Muscle of arm (tissue), 12 donors: ENCODE data around the gene NOXO1. TPM values are rescaled to one million over a fixed set of nuclear protein-coding genes. Genes with fewer than 3 reads are reported as not detected.

Experiments
- DNase-seq: peaks from one replicate; pipeline ENCODE4 v3.0.0-alpha.2; 2013
- polyA plus RNA-seq, 12 donors: library from polyadenylated mRNA; unstranded; fragments of 120-200 nt; gene quantifications; one replicate each; pipeline ENCODE4 v1.2.1, GENCODE V29; 2013; ENCODE audit not compliant: insufficient read length in 12 of 12

The NOXO1 gene
- polyA plus RNA-seq, 12 donors: 0.38 to 1.4 (median 0.74) TPM; not detected in 3

DNA sequence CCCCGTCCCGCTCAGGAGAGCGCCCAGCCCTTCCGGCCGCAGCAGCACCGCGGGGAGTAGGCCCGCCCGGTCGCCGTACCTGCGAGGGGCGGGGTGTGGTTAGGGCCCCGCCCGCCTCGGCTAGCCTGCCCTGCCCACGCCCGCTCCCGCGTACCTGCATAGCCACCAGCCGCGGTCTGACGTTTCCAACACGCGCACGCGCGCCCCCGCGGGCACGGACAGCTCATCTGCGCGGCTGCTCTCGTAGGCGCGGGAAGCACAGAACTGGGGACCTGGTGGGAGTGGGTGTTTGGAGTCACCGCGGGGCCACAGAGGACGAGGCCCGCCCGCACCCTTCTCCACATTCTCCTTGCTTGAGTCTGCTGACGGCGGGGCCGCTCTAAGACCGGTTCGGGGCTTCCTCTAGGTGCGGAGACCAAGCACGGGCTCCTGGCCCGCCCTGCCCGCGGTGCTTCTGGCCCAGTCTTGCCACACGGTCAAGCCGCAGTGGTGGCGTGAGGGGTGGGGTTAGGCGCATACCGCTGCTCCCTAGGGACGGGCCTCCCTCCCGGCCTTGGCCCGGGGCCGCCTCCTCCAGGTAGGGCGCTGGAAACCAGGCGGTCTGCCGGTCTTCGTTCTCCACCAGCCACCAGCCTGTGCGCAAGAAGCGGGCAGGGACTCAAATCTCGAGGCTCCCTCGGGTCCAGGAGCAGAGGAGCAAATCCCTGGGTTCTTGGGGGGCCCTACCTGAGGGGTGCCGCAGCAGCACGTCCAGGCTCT, 1.8 kb downstream of the NOXO1 start:
- DNase-seq: no peak

GRCh38 chr16:1978476-1979120, 2.7 kb downstream of the NOXO1 start:
- DNase-seq: no peak

- no peak for DNase-seq
Observed at GRCh38 chr16:1977875-1978268, 3.4 kb downstream of the NOXO1 start.

GRCh38 chr16:1976951-1977874, 4.1 kb downstream of the NOXO1 start:
- no peak for DNase-seq

DNA sequence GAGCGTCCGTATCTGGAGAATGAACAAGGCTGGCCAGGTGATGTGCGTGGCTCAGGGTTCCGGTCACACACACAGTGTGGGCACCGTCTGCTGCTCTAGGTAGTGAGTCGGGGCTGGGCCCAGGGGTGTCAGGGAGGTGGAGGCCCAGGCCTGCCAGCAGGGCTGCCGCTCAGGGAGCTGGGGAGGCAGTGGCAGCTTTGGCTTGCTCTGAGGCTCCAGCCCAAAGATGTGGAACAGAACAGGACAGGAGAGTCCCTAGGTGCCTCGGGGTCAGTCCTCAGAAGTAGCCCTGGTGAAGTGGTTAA, 5.1 kb downstream of the NOXO1 start:
- DNase-seq: no peak

DNA sequence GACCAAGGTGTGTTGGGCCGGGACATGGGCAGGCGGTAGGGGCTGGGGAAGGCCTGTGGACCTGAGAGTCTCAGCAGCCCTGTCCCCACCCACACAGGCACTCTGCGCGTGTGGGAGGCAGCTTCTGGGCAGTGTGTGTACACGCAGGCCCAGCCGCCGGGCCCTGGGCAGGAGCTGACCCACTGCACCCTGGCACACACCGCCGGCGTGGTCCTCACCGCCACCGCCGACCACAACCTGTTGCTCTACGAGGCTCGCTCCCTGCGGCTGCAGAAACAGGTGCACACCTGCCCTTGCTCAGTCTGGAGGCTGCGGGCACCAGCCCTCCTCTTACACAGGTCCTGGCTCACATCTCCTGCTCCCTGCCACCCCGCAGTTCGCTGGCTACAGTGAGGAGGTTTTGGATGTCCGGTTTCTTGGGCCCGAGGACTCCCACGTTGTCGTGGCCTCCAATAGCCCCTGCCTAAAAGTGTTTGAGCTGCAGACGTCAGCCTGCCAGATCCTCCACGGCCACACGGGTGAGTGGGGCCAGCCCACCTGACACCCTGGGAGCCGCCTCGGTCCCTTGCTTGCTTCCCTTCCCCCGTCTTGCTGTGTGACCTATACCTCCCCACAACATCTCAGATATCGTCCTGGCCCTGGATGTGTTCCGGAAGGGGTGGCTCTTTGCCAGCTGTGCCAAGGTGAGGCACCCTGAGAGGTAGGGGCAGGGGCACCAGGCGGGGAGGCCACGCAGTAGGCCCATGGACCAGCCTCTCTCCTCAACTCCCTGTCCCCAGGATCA, 5.6 kb downstream of the NOXO1 start:
- DNase-seq: no peak

GRCh38 chr16:1974157-1975070, 6.9 kb downstream of the NOXO1 start:
- DNase-seq: no peak

- no peak for DNase-seq
Observed at GRCh38 chr16:1973461-1974156, 7.7 kb downstream of the NOXO1 start.

DNA sequence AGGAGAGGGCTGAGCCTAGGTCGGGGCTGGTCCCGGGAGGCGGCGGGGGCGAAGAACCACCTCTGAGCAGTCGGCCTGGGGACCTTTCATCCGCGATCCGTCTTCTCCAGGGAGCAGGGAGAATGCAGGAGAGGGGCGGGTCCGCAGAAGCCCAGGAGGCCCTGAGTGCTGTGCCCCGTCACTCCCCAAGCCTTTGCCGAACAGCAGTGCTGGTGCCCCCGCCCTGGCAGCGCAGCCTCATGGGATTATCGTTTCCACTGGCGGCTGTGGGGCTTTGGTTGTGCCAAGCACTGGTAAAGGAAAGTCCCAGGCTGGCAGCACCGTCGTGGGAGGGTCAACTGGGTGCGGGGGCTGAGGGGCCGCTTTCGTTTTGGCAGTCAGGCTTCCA, 8.8 kb downstream of the NOXO1 start:
- no peak for DNase-seq

- DNase-seq: peak; percentile 96
Observed at GRCh38 chr16:1971796-1972489, 9.3 kb downstream of the NOXO1 start, which contains the start of gene TBL3. Gene TBL3, plus strand, starts transcription at chr16:1972053. Its CDS starts 112 bp downstream, at chr16:1972165.

- DNase-seq: no peak
Observed at GRCh38 chr16:1968146-1968953, 12.9 kb downstream of the NOXO1 start.

- no peak for DNase-seq
Observed at GRCh38 chr16:1966460-1966859, 14.8 kb downstream of the NOXO1 start, which contains the start of gene RNF151. Gene RNF151, plus strand, starts transcription at chr16:1966856. Its CDS starts 26 bp downstream, at chr16:1966882.

DNA sequence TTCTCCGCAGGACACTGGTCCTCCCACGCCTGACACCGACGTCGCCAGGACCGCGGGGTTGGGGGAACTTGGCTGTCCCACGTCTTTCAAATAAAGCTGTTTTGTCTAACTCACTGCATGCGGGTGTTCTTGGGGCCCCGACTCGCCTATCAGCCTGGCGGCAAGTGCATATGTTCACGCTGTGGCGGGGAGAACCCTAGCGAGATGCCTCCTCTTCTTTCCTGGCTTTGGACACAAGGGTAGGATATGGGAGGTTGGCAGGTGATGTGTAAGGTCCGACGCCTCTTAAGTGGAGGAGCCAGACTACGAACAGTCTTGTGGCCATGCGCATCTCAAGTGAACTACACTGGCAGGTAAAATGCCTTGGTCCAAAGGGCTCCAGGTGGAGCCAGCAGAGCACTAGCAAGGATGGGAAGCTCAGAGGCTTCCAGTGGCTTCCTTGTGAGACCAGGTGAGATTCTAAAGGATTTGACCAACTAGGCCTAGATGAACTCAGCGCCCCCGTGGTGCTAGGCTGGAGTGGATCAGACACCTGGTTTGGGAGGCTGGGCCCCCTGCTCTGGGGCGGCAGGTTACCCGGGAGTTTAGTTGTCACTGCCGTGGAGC, 15.8 kb downstream of the NOXO1 start:
- no peak for DNase-seq

DNA sequence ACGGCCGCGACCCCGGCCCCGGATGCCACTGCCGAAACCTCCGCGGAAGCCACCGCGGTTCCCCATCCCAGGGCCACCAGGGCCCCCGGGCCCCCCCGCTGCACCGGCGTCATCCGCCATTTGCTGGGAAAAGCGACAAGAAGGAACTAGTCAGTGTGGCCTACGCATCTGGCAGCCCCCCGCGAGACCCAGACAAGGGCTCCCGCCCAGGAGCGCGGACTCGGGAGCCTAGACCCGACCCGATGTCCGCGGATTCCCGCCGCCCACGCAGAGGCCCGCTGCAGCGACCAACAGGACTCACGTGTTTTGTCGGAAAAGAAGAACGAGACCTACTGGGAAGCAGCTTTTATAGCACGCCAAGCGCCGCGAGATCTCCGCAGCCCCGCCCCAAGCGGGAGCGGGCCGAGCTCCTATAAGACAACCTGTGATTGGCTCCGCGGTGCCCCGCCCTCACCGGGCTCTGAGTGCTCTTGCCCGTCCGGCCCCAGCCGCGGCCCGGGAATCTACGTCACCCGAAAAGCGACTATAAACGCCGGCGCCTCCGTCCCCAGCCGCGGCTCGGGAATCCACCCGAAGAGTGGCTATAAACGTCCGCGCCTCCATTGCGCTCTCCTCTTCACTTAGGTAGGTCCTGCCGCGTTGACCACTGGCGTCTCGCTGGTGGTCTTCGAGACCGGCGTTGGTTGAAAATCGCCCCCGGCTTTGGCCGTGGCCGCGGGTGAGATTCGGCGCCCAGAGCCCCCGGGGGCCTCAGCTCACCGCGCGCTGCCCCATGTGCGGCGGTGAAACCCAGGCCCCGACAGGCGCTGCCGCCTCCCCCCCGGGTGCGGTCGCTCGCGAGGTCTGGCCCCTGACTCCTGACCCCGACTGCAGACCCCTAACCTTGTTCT, 16.5 kb downstream of the NOXO1 start, which contains the start of gene RPS2:
RPS2 (minus strand) TSS at position 321 of the 890 bp plus-strand sequence; CDS start at position 120, 201 bp downstream.
- peak; percentile 99 for DNase-seq

GRCh38 chr16:1963806-1964505, 17.3 kb downstream of the NOXO1 start:
- no peak for DNase-seq
